Loucy (cell line): ENCODE measurements around the gene HOXB1.

Source experiments
- H2AFZ ChIP-seq: fragments of 200-600 bp; sonication (generic); 2 replicates; pipeline ENCODE4 v1.6.0; 2016; ENCODE audit warnings: antibody characterized with exemption, mild to moderate bottlenecking, low read length, moderate library complexity
- H3F3A ChIP-seq: fragments of 200-600 bp; 2 replicates; pipeline ENCODE4 v1.6.0; 2016; ENCODE audit warnings: antibody characterized with exemption, low read depth, mild to moderate bottlenecking
- H3K27me3 ChIP-seq: fragments of 200-600 bp; sonication (generic); 2 replicates; pipeline ENCODE4 v1.6.1; 2014; ENCODE audit warnings: low read length, mild to moderate bottlenecking; ENCODE audit not compliant: insufficient read depth, poor library complexity, severe bottlenecking
- H3K36me3 ChIP-seq: fragments of 200-600 bp; sonication (generic); 2 replicates; pipeline ENCODE4 v1.6.1; 2016; ENCODE audit warnings: low read length; ENCODE audit not compliant: insufficient read depth
- H3K4me1 ChIP-seq: fragments of 200-600 bp; sonication (generic); 2 replicates; pipeline ENCODE4 v1.5.1; 2014; ENCODE audit warnings: low read length, mild to moderate bottlenecking; ENCODE audit not compliant: insufficient read depth, poor library complexity, severe bottlenecking
- H3K4me2 ChIP-seq: fragments of 200-600 bp; sonication (generic); 2 replicates; pipeline ENCODE4 v1.6.0; 2014; ENCODE audit warnings: antibody characterized with exemption, low read length, low read depth, mild to moderate bottlenecking; ENCODE audit not compliant: poor library complexity, severe bottlenecking
- H3K4me3 ChIP-seq: fragments of 200-600 bp; sonication (generic); 2 replicates; pipeline ENCODE4 v1.5.1; 2014; ENCODE audit warnings: low read length, mild to moderate bottlenecking, mixed read lengths; ENCODE audit not compliant: poor library complexity, severe bottlenecking
- H3K79me2 ChIP-seq: fragments of 200-600 bp; sonication (generic); 2 replicates; pipeline ENCODE4 v1.6.1; 2014; ENCODE audit warnings: low read length; ENCODE audit not compliant: insufficient read depth
- H3K9ac ChIP-seq: fragments of 200-600 bp; sonication (generic); 2 replicates; pipeline ENCODE4 v1.6.0; 2014; ENCODE audit warnings: mild to moderate bottlenecking, low read depth, low read length, moderate library complexity; ENCODE audit not compliant: poor library complexity, severe bottlenecking
- H3K9me2 ChIP-seq: fragments of 200-600 bp; sonication (generic); replicated peaks from 2 replicates; pipeline ENCODE4 v1.6.1; 2016; ENCODE audit warnings: low read depth, low read length, mixed read lengths
- H3K9me3 ChIP-seq: fragments of 200-600 bp; sonication (generic); 2 replicates; pipeline ENCODE4 v1.6.1; 2014; ENCODE audit warnings: mild to moderate bottlenecking, antibody characterized with exemption, low read length, low read depth; ENCODE audit not compliant: insufficient read depth
- H4K20me1 ChIP-seq: fragments of 200-600 bp; sonication (generic); 2 replicates; pipeline ENCODE4 v1.6.0; 2014; ENCODE audit warnings: antibody characterized with exemption, low read length, mild to moderate bottlenecking; ENCODE audit not compliant: insufficient read depth, poor library complexity, severe bottlenecking
- EZH2phosphoT487 ChIP-seq: fragments of 200-600 bp; IDR thresholded peaks from 2 replicates; pipeline ENCODE4 v1.6.1; 2018; ENCODE audit warnings: antibody characterized with exemption, mild to moderate bottlenecking, moderate library complexity, borderline replicate concordance
- TF ChIP-seq, protein P1 (sequence below): fragments of 200-600 bp; sonication (generic); conservative IDR thresholded peaks from 2 replicates; pipeline ENCODE4 v1.5.1; 2014; ENCODE audit warnings: mild to moderate bottlenecking, antibody characterized with exemption, low read length

The HOXB1 gene

GRCh38 chr17:48530208-48530886, 464 bp downstream of the HOXB1 start:
- TF ChIP-seq, protein P1, sequence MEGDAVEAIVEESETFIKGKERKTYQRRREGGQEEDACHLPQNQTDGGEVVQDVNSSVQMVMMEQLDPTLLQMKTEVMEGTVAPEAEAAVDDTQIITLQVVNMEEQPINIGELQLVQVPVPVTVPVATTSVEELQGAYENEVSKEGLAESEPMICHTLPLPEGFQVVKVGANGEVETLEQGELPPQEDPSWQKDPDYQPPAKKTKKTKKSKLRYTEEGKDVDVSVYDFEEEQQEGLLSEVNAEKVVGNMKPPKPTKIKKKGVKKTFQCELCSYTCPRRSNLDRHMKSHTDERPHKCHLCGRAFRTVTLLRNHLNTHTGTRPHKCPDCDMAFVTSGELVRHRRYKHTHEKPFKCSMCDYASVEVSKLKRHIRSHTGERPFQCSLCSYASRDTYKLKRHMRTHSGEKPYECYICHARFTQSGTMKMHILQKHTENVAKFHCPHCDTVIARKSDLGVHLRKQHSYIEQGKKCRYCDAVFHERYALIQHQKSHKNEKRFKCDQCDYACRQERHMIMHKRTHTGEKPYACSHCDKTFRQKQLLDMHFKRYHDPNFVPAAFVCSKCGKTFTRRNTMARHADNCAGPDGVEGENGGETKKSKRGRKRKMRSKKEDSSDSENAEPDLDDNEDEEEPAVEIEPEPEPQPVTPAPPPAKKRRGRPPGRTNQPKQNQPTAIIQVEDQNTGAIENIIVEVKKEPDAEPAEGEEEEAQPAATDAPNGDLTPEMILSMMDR = no peak
- no peak for TF ChIP-seq EZH2phosphoT487
- H4K20me1 ChIP-seq = no peaks in the 10 kb centered on the region
- no peak overlapping the region for H3K4me2 ChIP-seq
- H3K79me2 ChIP-seq = no peaks in the 10 kb centered on the region
- H3K9ac ChIP-seq = no peak overlapping the region
- no peak overlapping the region for H2AFZ ChIP-seq
- no peaks in the 10 kb centered on the region for H3K9me2 ChIP-seq
- no peak overlapping the region for H3K4me3 ChIP-seq
- H3K36me3 ChIP-seq = no peaks in the 10 kb centered on the region
- no peaks in the 10 kb centered on the region for H3F3A ChIP-seq
- H3K9me3 ChIP-seq = no peaks in the 10 kb centered on the region
- no peaks in the 10 kb centered on the region for H3K27me3 ChIP-seq
- peaks cover 4% of the 10 kb centered on the region for H3K4me1 ChIP-seq

DNA sequence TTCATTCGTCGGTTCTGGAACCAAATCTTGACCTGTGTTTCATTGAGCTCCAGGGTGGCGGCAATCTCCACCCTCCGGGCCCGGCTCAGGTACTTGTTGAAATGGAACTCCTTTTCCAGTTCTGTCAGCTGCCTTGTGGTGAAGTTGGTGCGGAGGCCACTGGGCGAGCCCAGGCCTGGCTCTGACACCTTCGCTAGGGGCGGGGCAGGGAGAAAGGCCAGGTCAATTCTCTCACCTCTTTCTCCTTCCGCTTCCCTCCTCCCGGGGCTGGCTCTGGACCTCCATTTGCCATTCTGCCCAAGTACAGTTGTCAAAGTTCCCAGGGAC, 1.2 kb downstream of the HOXB1 start:
- H2AFZ ChIP-seq = no peak overlapping the region
- H3K4me3 ChIP-seq = no peak overlapping the region

DNA sequence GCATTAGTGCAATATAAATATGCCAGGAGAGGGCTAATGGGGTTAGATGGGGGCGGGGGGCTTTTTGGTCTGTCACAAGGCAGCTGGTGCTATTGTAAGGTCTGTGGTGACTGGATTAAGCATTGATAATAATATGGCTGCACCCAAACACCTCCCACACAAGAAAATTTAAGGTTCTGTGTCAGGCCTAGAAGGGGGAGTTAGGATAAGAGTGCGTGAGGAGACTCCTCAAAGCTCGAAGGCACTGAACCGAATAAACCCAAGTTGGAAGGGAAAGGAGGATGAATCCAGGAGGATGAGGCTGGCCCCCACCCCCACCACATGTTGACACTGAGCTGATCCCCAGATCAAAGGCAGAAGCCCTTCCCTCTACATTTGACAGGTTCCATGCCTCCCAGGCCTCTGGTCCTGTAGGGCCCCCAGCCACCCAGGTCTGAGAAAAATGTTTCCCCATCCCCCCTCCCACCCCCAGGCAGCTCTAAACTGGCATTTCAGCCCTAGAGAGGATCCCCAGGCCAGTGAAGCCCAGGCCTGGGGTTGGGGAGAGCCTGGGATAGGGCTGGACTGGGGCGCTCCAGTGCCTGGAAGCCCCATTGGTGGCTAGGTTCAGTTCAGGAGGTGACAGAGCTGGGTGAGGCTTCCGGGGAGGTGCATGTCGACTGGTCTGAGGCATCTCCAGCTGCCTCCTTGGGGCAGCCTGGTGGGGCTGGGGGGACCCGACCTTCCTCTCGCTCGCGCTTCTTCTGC, 1.7 kb downstream of the HOXB1 start:
- no peaks in the 10 kb centered on the region for H4K20me1 ChIP-seq
- TF ChIP-seq EZH2phosphoT487 = no peak
- TF ChIP-seq, protein P1 = no peak
- no peaks in the 10 kb centered on the region for H3K9me2 ChIP-seq
- no peak overlapping the region for H2AFZ ChIP-seq
- H3F3A ChIP-seq = no peaks in the 10 kb centered on the region
- no peaks in the 10 kb centered on the region for H3K27me3 ChIP-seq
- H3K4me1 ChIP-seq = peaks cover 4% of the 10 kb centered on the region
- H3K4me2 ChIP-seq = no peak overlapping the region
- no peak overlapping the region for H3K9ac ChIP-seq
- H3K4me3 ChIP-seq = no peak overlapping the region
- H3K9me3 ChIP-seq = no peaks in the 10 kb centered on the region
- no peaks in the 10 kb centered on the region for H3K79me2 ChIP-seq
- H3K36me3 ChIP-seq = no peaks in the 10 kb centered on the region

More for the DNA sequence above, 1.2 kb downstream of the HOXB1 start:
- Histone ChIP-seq H3K36me3 (no peaks in the 10 kb centered on the region), H3K9me2 (no peaks in the 10 kb centered on the region), H3K4me1 (peaks cover 4% of the 10 kb centered on the region), H4K20me1 (no peaks in the 10 kb centered on the region), H3F3A (no peaks in the 10 kb centered on the region), H3K4me2 (no peak overlapping the region), H3K79me2 (no peaks in the 10 kb centered on the region), H3K27me3 (no peaks in the 10 kb centered on the region), H3K9ac (no peak overlapping the region), H3K9me3 (no peaks in the 10 kb centered on the region)
- TF ChIP-seq, protein P1 = no peak
- TF ChIP-seq EZH2phosphoT487 = no peak
